HEK293 (cell line): Measurements from ENCODE around the gene SLC38A5.

Source experiments
- YY1 ChIP-seq: fragments of 450-650 bp; formaldehyde crosslinking; IDR thresholded peaks from 2 replicates; pipeline ENCODE4 v1.5.1; 2018; ENCODE audit warnings: missing biosample characterization, missing genetic modification characterization
- ZNF404 ChIP-seq: fragments of 450-650 bp; formaldehyde crosslinking; IDR thresholded peaks from 2 replicates; pipeline ENCODE4 v1.5.1; 2017; ENCODE audit warnings: missing biosample characterization, missing genetic modification characterization
- ZNF501 ChIP-seq: fragments of 450-650 bp; formaldehyde crosslinking; IDR thresholded peaks from 2 replicates; pipeline ENCODE4 v1.5.1; 2016; ENCODE audit warnings: missing biosample characterization, missing genetic modification characterization
- ZNF629 ChIP-seq: fragments of 450-650 bp; formaldehyde crosslinking; IDR thresholded peaks from 2 replicates; pipeline ENCODE4 v1.5.1; 2017; ENCODE audit warnings: missing biosample characterization, missing genetic modification characterization
- TF ChIP-seq, protein P1 (sequence below): fragments of 450-650 bp; formaldehyde crosslinking; IDR thresholded peaks from 2 replicates; pipeline ENCODE4 v1.5.1; 2016; ENCODE audit warnings: missing biosample characterization, missing genetic modification characterization

DNA sequence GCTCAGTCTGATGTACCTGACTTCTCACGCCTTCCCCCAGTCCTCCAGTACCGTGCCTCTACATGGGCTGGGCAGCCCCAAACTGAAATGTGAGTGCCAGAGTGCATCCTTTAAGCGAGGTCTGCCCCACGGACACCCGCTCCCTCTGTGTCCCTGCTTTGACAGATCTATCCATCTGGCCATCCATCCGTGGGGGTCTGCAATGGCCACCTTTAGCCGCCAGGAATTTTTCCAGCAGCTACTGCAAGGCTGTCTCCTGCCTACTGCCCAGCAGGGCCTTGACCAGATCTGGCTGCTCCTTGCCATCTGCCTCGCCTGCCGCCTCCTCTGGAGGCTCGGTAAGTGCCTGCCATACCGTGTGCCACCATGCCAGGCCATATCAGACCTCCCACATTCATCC lies 39.6 kb upstream of the SLC38A5 start:
- no peak for TF ChIP-seq ZNF501 (tag by site-specific recombination)
- no peak for TF ChIP-seq ZNF629 (tag by site-specific recombination)
- no peak for TF ChIP-seq ZNF404 (tag by site-specific recombination)
- TF ChIP-seq, protein P1, sequence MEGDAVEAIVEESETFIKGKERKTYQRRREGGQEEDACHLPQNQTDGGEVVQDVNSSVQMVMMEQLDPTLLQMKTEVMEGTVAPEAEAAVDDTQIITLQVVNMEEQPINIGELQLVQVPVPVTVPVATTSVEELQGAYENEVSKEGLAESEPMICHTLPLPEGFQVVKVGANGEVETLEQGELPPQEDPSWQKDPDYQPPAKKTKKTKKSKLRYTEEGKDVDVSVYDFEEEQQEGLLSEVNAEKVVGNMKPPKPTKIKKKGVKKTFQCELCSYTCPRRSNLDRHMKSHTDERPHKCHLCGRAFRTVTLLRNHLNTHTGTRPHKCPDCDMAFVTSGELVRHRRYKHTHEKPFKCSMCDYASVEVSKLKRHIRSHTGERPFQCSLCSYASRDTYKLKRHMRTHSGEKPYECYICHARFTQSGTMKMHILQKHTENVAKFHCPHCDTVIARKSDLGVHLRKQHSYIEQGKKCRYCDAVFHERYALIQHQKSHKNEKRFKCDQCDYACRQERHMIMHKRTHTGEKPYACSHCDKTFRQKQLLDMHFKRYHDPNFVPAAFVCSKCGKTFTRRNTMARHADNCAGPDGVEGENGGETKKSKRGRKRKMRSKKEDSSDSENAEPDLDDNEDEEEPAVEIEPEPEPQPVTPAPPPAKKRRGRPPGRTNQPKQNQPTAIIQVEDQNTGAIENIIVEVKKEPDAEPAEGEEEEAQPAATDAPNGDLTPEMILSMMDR = no peak
- TF ChIP-seq YY1 = no peak
